ENCODE data around the gene NOTCH3.

GRCh38 chr19:15246198-15246481, 45.3 kb upstream of the NOTCH3 start:
- TF ChIP-seq, protein P1, sequence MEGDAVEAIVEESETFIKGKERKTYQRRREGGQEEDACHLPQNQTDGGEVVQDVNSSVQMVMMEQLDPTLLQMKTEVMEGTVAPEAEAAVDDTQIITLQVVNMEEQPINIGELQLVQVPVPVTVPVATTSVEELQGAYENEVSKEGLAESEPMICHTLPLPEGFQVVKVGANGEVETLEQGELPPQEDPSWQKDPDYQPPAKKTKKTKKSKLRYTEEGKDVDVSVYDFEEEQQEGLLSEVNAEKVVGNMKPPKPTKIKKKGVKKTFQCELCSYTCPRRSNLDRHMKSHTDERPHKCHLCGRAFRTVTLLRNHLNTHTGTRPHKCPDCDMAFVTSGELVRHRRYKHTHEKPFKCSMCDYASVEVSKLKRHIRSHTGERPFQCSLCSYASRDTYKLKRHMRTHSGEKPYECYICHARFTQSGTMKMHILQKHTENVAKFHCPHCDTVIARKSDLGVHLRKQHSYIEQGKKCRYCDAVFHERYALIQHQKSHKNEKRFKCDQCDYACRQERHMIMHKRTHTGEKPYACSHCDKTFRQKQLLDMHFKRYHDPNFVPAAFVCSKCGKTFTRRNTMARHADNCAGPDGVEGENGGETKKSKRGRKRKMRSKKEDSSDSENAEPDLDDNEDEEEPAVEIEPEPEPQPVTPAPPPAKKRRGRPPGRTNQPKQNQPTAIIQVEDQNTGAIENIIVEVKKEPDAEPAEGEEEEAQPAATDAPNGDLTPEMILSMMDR (IDR thresholded peaks at IDR 0.05), result no peak
- TF ChIP-seq POLR2AphosphoS5 (IDR thresholded peaks at IDR 0.05), result no peak
- TF ChIP-seq POLR2A (IDR thresholded peaks at IDR 0.05), result no peak
- TF ChIP-seq EP300 (IDR thresholded peaks at IDR 0.05), result no peak
